ENCODE results near the gene PCNX2.

The PCNX2 gene

GRCh38 chr1:233279971-233280370 is 15.6 kb downstream of the PCNX2 start:
- no peaks in the 10 kb centered on the region for H3K27me3 ChIP-seq (ENCODE audit: control insufficient read depth, insufficient read depth, low read length)
- no peak overlapping the region for H3K4me3 ChIP-seq (ENCODE audit: low read length)
- H3K9ac ChIP-seq (ENCODE audit: low read depth, low read length), result no peak overlapping the region
- H3K9me3 ChIP-seq (replicated peaks; ENCODE audit: low read length), result no peaks in the 10 kb centered on the region
- H3K4me1 ChIP-seq (ENCODE audit: control insufficient read depth, insufficient read depth, low read length), result peaks cover 12% of the 10 kb centered on the region
- no peak overlapping the region for H3K4me2 ChIP-seq (ENCODE audit: low read length)
- H3K36me3 ChIP-seq (ENCODE audit: insufficient read depth, low read length), result no peaks in the 10 kb centered on the region

GRCh38 chr1:233278631-233279030 is 16.9 kb downstream of the PCNX2 start:
- H3K36me3 ChIP-seq (ENCODE audit: insufficient read depth, low read length), result no peaks in the 10 kb centered on the region
- H3K4me2 ChIP-seq (ENCODE audit: low read length), result no peak overlapping the region
- no peak overlapping the region for H3K4me3 ChIP-seq (ENCODE audit: low read length)
- peaks cover 12% of the 10 kb centered on the region for H3K4me1 ChIP-seq (ENCODE audit: control insufficient read depth, insufficient read depth, low read length)
- no peaks in the 10 kb centered on the region for H3K27me3 ChIP-seq (ENCODE audit: control insufficient read depth, insufficient read depth, low read length)
- no peak overlapping the region for H3K9ac ChIP-seq (ENCODE audit: low read depth, low read length)
- no peaks in the 10 kb centered on the region for H3K9me3 ChIP-seq (replicated peaks; ENCODE audit: low read length)

GRCh38 chr1:233277637-233278606 is 17.6 kb downstream of the PCNX2 start:
- Histone ChIP-seq H3K4me3 (ENCODE audit: low read length) (no peak overlapping the region), H3K9me3 (replicated peaks; ENCODE audit: low read length) (no peaks in the 10 kb centered on the region), H3K27me3 (ENCODE audit: control insufficient read depth, insufficient read depth, low read length) (no peaks in the 10 kb centered on the region)

DNA sequence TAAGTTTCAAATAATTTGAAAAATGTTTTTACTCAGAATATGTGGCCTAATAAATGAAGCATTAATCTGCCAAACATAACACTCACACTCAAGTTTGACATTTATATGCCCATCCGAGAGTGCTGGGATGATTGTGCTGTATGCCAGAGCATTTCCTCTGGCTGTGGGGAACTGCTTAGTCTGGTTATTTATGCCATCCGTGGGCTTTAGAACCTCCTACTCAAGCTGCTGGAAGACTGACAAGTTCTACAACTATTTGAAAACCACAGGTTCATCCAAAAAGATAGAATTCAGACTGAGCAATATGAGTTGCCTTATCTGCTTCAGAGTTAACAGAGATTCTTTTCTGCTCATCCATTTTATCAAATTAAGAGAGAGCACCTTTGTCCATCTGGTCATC is 25.9 kb downstream of the PCNX2 start:
- Histone ChIP-seq H3K36me3 (ENCODE audit: insufficient read depth, low read length) (no peaks in the 10 kb centered on the region), H3K9ac (ENCODE audit: low read depth, low read length) (no peak overlapping the region), H3K9me3 (replicated peaks; ENCODE audit: low read length) (no peaks in the 10 kb centered on the region), H3K4me1 (ENCODE audit: control insufficient read depth, insufficient read depth, low read length) (peaks cover 18% of the 10 kb centered on the region), H3K4me3 (ENCODE audit: low read length) (no peak overlapping the region), H3K27me3 (ENCODE audit: control insufficient read depth, insufficient read depth, low read length) (no peaks in the 10 kb centered on the region), H3K4me2 (ENCODE audit: low read length) (no peak overlapping the region)

More at GRCh38 chr1:233277637-233278606, 17.6 kb downstream of the PCNX2 start:
- H3K36me3 ChIP-seq (ENCODE audit: insufficient read depth, low read length), result no peaks in the 10 kb centered on the region
- H3K4me2 ChIP-seq (ENCODE audit: low read length), result no peak overlapping the region
- peaks cover 12% of the 10 kb centered on the region for H3K4me1 ChIP-seq (ENCODE audit: control insufficient read depth, insufficient read depth, low read length)
- H3K9ac ChIP-seq (ENCODE audit: low read depth, low read length), result no peak overlapping the region

DNA sequence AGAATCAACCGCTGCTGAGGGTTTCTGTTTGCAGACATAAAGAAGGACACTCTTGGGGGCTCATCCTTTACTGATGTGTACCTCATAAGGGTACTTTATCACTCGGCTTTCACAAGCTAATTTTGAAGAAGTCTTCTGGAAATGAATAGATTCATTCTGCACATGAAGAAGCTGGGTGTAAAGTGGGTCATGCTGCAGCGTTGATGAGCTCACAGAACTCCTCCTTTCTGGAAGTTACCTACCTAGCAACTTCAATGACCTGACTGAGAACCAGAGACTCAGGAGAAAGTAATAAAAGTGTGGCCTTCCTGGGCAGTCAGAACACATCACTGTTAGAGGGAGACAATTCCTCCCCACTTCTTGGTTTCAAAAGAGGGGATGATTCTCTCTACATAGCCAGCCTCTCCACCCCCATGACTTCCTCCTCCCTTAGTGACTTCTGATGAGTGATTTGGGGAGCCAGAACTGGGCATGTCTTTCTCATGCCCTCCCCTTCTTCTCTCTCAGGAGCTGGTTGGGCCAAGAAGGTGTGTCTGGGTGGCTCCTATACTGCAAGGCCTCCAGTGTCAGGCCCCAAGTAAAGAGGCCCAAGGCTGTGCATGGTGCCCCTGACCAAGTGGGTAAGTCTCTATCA is 27.0 kb downstream of the PCNX2 start:
- Histone ChIP-seq H3K9me3 (replicated peaks; ENCODE audit: low read length) (no peaks in the 10 kb centered on the region), H3K27me3 (ENCODE audit: control insufficient read depth, insufficient read depth, low read length) (no peaks in the 10 kb centered on the region), H3K9ac (ENCODE audit: low read depth, low read length) (no peak overlapping the region), H3K4me3 (ENCODE audit: low read length) (no peak overlapping the region), H3K4me1 (ENCODE audit: control insufficient read depth, insufficient read depth, low read length) (peaks cover 18% of the 10 kb centered on the region), H3K4me2 (ENCODE audit: low read length) (no peak overlapping the region), H3K36me3 (ENCODE audit: insufficient read depth, low read length) (no peaks in the 10 kb centered on the region)

DNA sequence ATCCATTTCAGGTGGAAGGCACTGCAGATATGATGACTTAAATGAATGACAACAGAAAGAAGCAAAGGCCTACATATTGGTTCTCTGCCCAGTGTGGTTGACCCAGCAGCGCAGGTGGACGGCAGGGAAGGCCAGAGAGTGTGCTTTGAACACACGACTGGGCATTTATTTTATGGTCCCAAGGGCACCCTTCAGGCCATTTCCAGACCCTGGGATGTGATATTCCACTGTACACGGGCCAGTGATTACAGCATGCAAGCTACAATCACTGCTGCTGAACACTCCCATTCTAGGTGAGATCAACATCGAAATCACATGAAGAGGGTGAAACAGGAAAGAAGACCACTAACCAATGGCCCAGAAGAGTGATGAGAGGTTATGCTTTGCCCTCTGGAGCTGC is 33.8 kb downstream of the PCNX2 start:
- Histone ChIP-seq H3K4me2 (ENCODE audit: low read length) (no peak overlapping the region), H3K36me3 (ENCODE audit: insufficient read depth, low read length) (peaks cover 37% of the 10 kb centered on the region), H3K9ac (ENCODE audit: low read depth, low read length) (no peak overlapping the region), H3K4me3 (ENCODE audit: low read length) (no peak overlapping the region), H3K27me3 (ENCODE audit: control insufficient read depth, insufficient read depth, low read length) (no peaks in the 10 kb centered on the region), H3K4me1 (ENCODE audit: control insufficient read depth, insufficient read depth, low read length) (peaks cover 4% of the 10 kb centered on the region), H3K9me3 (replicated peaks; ENCODE audit: low read length) (no peaks in the 10 kb centered on the region)

DNA sequence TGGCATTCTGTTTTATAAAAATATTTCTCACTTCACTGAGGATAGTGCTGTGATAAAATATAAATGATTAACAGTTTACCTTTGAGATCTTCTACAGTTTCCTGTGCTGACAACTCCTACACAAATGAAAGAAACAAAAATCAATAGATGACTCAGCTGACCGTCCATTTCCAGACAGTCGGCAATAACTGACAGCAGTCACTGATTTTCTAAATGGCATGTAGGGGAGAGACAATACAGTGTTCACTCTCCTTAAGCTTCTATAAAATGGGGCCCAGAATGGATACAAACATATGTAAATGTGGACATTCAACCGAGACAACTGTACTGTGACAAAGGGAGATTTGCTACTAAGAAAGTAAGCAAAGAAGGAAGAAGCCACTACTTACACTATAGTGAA is 34.3 kb downstream of the PCNX2 start:
- Histone ChIP-seq H3K4me3 (ENCODE audit: low read length) (no peak overlapping the region), H3K27me3 (ENCODE audit: control insufficient read depth, insufficient read depth, low read length) (no peaks in the 10 kb centered on the region), H3K9me3 (replicated peaks; ENCODE audit: low read length) (no peaks in the 10 kb centered on the region), H3K4me2 (ENCODE audit: low read length) (no peak overlapping the region), H3K4me1 (ENCODE audit: control insufficient read depth, insufficient read depth, low read length) (no peaks in the 10 kb centered on the region), H3K9ac (ENCODE audit: low read depth, low read length) (no peak overlapping the region), H3K36me3 (ENCODE audit: insufficient read depth, low read length) (peaks cover 37% of the 10 kb centered on the region)

DNA sequence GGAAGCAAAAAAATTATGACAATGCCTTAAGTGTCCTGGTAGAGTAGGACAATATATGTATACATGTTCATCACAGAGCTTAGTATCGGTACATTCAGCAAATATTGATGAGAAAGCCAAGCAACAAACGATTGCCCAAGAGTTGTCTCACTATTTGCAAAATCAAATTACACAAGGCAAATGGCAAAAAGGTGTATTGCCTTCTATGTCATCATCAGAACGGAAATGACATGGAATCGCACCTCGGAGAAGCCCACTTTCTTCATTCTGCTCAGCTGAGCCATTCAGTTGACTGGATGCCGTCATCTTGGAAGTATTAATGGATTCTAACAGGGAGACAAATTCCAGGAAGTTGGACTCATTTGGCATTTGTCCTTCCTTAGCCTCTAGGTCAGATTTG is 37.7 kb downstream of the PCNX2 start:
- H3K9ac ChIP-seq (ENCODE audit: low read depth, low read length), result no peak overlapping the region
- H3K4me1 ChIP-seq (ENCODE audit: control insufficient read depth, insufficient read depth, low read length), result no peaks in the 10 kb centered on the region
- no peaks in the 10 kb centered on the region for H3K9me3 ChIP-seq (replicated peaks; ENCODE audit: low read length)
- no peak overlapping the region for H3K4me2 ChIP-seq (ENCODE audit: low read length)
- H3K27me3 ChIP-seq (ENCODE audit: control insufficient read depth, insufficient read depth, low read length), result no peaks in the 10 kb centered on the region
- peaks cover 37% of the 10 kb centered on the region for H3K36me3 ChIP-seq (ENCODE audit: insufficient read depth, low read length)
- H3K4me3 ChIP-seq (ENCODE audit: low read length), result no peak overlapping the region

DNA sequence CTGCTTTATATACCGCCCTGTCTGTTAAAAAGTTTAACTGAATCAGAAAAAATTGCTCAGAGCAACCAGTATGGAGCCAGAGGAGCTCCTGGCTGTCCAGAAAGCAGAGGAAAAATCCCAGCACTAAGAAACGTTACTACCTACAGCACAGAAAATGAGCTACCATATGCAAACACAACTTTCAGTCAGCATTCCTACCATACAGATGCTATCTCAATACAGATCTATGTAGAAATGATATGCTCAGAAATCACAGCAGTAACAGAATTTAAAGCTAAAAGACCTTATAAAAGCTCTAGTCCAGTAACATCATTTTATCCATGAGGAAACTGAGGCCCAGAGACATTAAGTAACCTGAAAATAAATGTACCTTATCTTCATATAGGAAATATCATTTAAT is 38.7 kb downstream of the PCNX2 start:
- Histone ChIP-seq H3K4me3 (ENCODE audit: low read length) (no peak overlapping the region), H3K36me3 (ENCODE audit: insufficient read depth, low read length) (peaks cover 39% of the 10 kb centered on the region), H3K4me1 (ENCODE audit: control insufficient read depth, insufficient read depth, low read length) (no peaks in the 10 kb centered on the region), H3K9ac (ENCODE audit: low read depth, low read length) (no peak overlapping the region), H3K27me3 (ENCODE audit: control insufficient read depth, insufficient read depth, low read length) (no peaks in the 10 kb centered on the region), H3K9me3 (replicated peaks; ENCODE audit: low read length) (no peaks in the 10 kb centered on the region), H3K4me2 (ENCODE audit: low read length) (no peak overlapping the region)

DNA sequence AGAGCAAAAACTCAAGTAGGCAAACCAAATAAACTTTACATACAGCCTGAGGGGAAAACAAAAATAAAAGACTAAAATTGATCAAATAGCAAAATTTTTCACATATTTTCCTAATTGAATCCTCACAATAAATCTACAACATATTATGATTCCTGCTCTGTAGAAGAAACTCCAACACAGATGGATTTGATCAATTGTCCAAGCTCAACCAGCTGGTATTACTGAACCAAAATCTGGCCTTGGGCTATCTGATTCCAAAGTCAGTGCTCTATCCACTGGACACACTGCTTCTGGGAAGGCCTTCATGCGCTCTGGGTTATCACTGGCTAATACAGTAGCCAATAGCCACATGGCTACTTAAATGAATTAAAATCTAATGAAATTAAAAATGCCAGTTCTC is 39.3 kb downstream of the PCNX2 start:
- H3K4me1 ChIP-seq (ENCODE audit: control insufficient read depth, insufficient read depth, low read length), result no peaks in the 10 kb centered on the region
- H3K4me3 ChIP-seq (ENCODE audit: low read length), result no peak overlapping the region
- H3K4me2 ChIP-seq (ENCODE audit: low read length), result no peak overlapping the region
- no peaks in the 10 kb centered on the region for H3K27me3 ChIP-seq (ENCODE audit: control insufficient read depth, insufficient read depth, low read length)
- H3K36me3 ChIP-seq (ENCODE audit: insufficient read depth, low read length), result peaks cover 37% of the 10 kb centered on the region
- H3K9me3 ChIP-seq (replicated peaks; ENCODE audit: low read length), result no peaks in the 10 kb centered on the region
- no peak overlapping the region for H3K9ac ChIP-seq (ENCODE audit: low read depth, low read length)

DNA sequence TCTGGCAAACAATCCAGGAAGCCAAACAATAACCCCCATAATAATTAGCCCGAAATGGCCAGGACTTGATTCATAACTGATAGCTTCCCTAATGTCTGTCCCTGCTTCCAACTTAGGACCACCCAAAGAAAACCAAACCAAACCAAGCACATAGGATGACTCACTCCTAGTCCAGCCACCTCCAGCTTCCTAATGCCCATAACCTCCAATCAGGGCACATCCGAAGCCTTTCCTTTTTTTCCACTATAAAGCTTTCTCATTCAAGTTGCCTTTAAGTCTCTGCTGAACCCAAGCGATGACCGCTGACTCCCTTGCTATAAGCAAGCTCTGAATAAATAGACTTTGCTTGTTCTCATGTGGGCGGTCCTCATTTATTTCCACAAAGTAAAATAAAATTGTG is 40.4 kb downstream of the PCNX2 start:
- Histone ChIP-seq H3K9me3 (replicated peaks; ENCODE audit: low read length) (no peaks in the 10 kb centered on the region), H3K4me1 (ENCODE audit: control insufficient read depth, insufficient read depth, low read length) (no peaks in the 10 kb centered on the region), H3K4me2 (ENCODE audit: low read length) (no peak overlapping the region), H3K9ac (ENCODE audit: low read depth, low read length) (no peak overlapping the region), H3K36me3 (ENCODE audit: insufficient read depth, low read length) (peaks cover 46% of the 10 kb centered on the region), H3K27me3 (ENCODE audit: control insufficient read depth, insufficient read depth, low read length) (no peaks in the 10 kb centered on the region), H3K4me3 (ENCODE audit: low read length) (no peak overlapping the region)

Data from skeletal muscle satellite cell (primary cell).